Measurements from ENCODE around the gene MAG.

GRCh38 chr19:35316560-35316959 is 24.6 kb downstream of the MAG start:
- TF ChIP-seq CTCF (conservative IDR thresholded peaks at IDR 0.05) (no peak), EZH2 (IDR thresholded peaks at IDR 0.05; ENCODE audit: low read depth) (no peak)

Data from PC-9 (cell line).